Vagina (tissue), 2 donors: Measurements from ENCODE around the gene BMP10.

ENCODE experiments used
- POLR2A ChIP-seq, 2 donors: fragments of 450-650 bp; IDR thresholded peaks; one replicate each; pipeline ENCODE4 v1.6.1; 2017; ENCODE audit warnings: antibody characterized with exemption in 2 of 2, mild to moderate bottlenecking in 2 of 2, moderate library complexity in 2 of 2
- POLR2AphosphoS5 ChIP-seq, 2 donors: sonication (generic); formaldehyde crosslinking; IDR thresholded peaks; one replicate each; pipeline ENCODE4 v1.9.0; 2017; ENCODE audit warnings: antibody characterized with exemption in 2 of 2, mild to moderate bottlenecking in 2 of 2, low read depth in 1 of 2; ENCODE audit not compliant: insufficient read depth in 1 of 2
- TF ChIP-seq, protein P1 (sequence below), 3 experiments: fragments of 450-650 bp in 2 of 3; fragments of 200-600 bp in 1 of 3; sonication (generic) in 1 of 3; IDR thresholded peaks; one replicate each; pipeline ENCODE4 v1.5.1; 2017 to 2019; ENCODE audit warnings: antibody characterized with exemption in 3 of 3, mild to moderate bottlenecking in 2 of 3, moderate library complexity in 2 of 3

DNA sequence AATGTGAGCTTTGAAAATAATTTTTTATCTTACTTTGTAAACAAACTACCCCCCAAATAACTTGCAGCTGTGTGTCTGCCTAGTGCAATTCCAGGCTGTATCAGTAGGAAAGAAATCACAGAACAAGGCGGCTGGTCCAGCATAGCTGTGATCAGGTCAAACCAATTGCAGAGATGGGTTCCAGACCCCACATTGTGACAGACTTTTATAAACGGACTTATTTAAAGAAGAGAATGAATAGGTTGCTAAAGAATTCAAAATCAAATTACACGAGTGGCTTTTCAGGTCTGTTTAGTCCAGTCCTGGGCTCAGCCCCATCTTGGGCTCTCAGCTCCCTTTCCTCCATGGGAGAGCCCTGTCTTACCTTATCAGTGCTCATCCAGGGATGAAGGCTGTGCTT, 11.1 kb downstream of the BMP10 start:
- TF ChIP-seq, protein P1, sequence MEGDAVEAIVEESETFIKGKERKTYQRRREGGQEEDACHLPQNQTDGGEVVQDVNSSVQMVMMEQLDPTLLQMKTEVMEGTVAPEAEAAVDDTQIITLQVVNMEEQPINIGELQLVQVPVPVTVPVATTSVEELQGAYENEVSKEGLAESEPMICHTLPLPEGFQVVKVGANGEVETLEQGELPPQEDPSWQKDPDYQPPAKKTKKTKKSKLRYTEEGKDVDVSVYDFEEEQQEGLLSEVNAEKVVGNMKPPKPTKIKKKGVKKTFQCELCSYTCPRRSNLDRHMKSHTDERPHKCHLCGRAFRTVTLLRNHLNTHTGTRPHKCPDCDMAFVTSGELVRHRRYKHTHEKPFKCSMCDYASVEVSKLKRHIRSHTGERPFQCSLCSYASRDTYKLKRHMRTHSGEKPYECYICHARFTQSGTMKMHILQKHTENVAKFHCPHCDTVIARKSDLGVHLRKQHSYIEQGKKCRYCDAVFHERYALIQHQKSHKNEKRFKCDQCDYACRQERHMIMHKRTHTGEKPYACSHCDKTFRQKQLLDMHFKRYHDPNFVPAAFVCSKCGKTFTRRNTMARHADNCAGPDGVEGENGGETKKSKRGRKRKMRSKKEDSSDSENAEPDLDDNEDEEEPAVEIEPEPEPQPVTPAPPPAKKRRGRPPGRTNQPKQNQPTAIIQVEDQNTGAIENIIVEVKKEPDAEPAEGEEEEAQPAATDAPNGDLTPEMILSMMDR (IDR thresholded peaks at IDR 0.05), result no peak
- no peak for TF ChIP-seq POLR2A (IDR thresholded peaks at IDR 0.05)
- no peak for TF ChIP-seq POLR2AphosphoS5 (IDR thresholded peaks at IDR 0.05; ENCODE audit: insufficient read depth in 1 of 2, low read depth in 1 of 2)
